Measurements from ENCODE around the gene ABCD3.

GRCh38 chr1:94538243-94538827 is 120.1 kb downstream of the ABCD3 start:
- TF ChIP-seq CTCF (IDR thresholded peaks at IDR 0.05 in 4 of 5, conservative IDR thresholded peaks at IDR 0.05 in 1 of 5) = no peak
- no peak for TF ChIP-seq POLR2A (IDR thresholded peaks at IDR 0.05)

Measured in gastrocnemius medialis (tissue), 4 donors.